Osteoblast (primary cell): Measurements from ENCODE around the gene IL16. TPM values are rescaled to one million over a fixed set of nuclear protein-coding genes. Genes with fewer than 3 reads are reported as not detected.

ENCODE experiments used
- DNase-seq: peaks from one replicate; pipeline ENCODE4 v3.0.0; 2011; ENCODE audit warnings: low spot score, mixed read lengths; ENCODE audit not compliant: insufficient read length; ENCODE audit errors: missing footprints
- H2AFZ ChIP-seq: 2 replicates; pipeline ENCODE4 v1.6.0; 2011; ENCODE audit warnings: mild to moderate bottlenecking, low read length
- H3K27ac ChIP-seq: 2 replicates; pipeline ENCODE4 v1.5.1; 2011; ENCODE audit warnings: mild to moderate bottlenecking, low read depth, low read length, moderate library complexity
- H3K27me3 ChIP-seq: 2 replicates; pipeline ENCODE4 v1.6.0; 2012; ENCODE audit warnings: mild to moderate bottlenecking, control low read depth, inconsistent platforms, low read length, moderate library complexity; ENCODE audit not compliant: insufficient read depth
- H3K36me3 ChIP-seq: 2 replicates; pipeline ENCODE4 v1.5.1; 2011; ENCODE audit warnings: mild to moderate bottlenecking, low read length, control low read depth, moderate library complexity; ENCODE audit not compliant: insufficient read depth
- H3K4me1 ChIP-seq: 2 replicates; pipeline ENCODE4 v1.5.1; 2011; ENCODE audit warnings: mild to moderate bottlenecking, low read length, control low read depth, moderate library complexity; ENCODE audit not compliant: insufficient read depth
- H3K4me2 ChIP-seq: 2 replicates; pipeline ENCODE4 v1.6.0; 2011; ENCODE audit warnings: mild to moderate bottlenecking, low read length; ENCODE audit not compliant: insufficient read depth
- H3K4me3 ChIP-seq: fragments of 200-600 bp; sonication (generic); 3 replicates; pipeline ENCODE4 v1.5.1; 2012; ENCODE audit warnings: mild to moderate bottlenecking, low read length, inconsistent platforms; ENCODE audit not compliant: insufficient read depth
- H3K79me2 ChIP-seq: 2 replicates; pipeline ENCODE4 v1.6.0; 2012; ENCODE audit warnings: mild to moderate bottlenecking, low read length, control low read depth, inconsistent platforms; ENCODE audit not compliant: insufficient read depth
- H3K9me3 ChIP-seq: 2 replicates; pipeline ENCODE4 v1.5.1; 2011; ENCODE audit warnings: low read depth, low read length, control low read depth
- H4K20me1 ChIP-seq: 2 replicates; pipeline ENCODE4 v1.6.0; 2012; ENCODE audit warnings: mild to moderate bottlenecking, low read length, control low read depth; ENCODE audit not compliant: insufficient read depth
- CTCF ChIP-seq: IDR thresholded peaks from 2 replicates; pipeline ENCODE4 v1.5.1; 2011; ENCODE audit warnings: mild to moderate bottlenecking, low read depth, low read length, moderate library complexity; ENCODE audit errors: extremely low read depth
- total RNA-seq: library from RNA; depleted of rRNA; stranded (reverse); fragments of >200 nt; gene quantifications from 2 replicates; pipeline ENCODE4 v1.2.3, GENCODE V29; 2012

Gene IL16
- total RNA-seq, 1 donor: 6.5 TPM

GRCh38 chr15:81296673-81297072 lies 100.0 kb downstream of the IL16 start:
- no peaks in the 10 kb centered on the region for H3K36me3 ChIP-seq
- H3K4me1 ChIP-seq: peaks cover 5% of the 10 kb centered on the region
- no peaks in the 10 kb centered on the region for H3K27me3 ChIP-seq
- H4K20me1 ChIP-seq: no peaks in the 10 kb centered on the region
- no peak for TF ChIP-seq CTCF
- no peak for DNase-seq
- no peaks in the 10 kb centered on the region for H3K9me3 ChIP-seq
- H3K79me2 ChIP-seq: no peaks in the 10 kb centered on the region
- H3K27ac ChIP-seq: no peak overlapping the region
- no peak overlapping the region for H3K4me3 ChIP-seq
- H2AFZ ChIP-seq: no peak overlapping the region
- H3K4me2 ChIP-seq: no peak overlapping the region

- H3K4me1 ChIP-seq: peaks cover 5% of the 10 kb centered on the region
These were observed 100.5 kb downstream of the IL16 start for GRCh38 chr15:81297147-81297572.

GRCh38 chr15:81297603-81298575 lies 101.2 kb downstream of the IL16 start:
- Histone ChIP-seq H3K4me2 (no peak overlapping the region), H3K27me3 (no peaks in the 10 kb centered on the region), H3K4me3 (no peak overlapping the region), H3K27ac (no peak overlapping the region), H3K36me3 (no peaks in the 10 kb centered on the region), H3K9me3 (no peaks in the 10 kb centered on the region), H3K4me1 (peaks cover 5% of the 10 kb centered on the region), H2AFZ (no peak overlapping the region), H3K79me2 (no peaks in the 10 kb centered on the region), H4K20me1 (no peaks in the 10 kb centered on the region)
- no peak for DNase-seq
- TF ChIP-seq CTCF: no peak

More at GRCh38 chr15:81297147-81297572, 100.5 kb downstream of the IL16 start:
- H3K4me3 ChIP-seq: no peak overlapping the region
- H2AFZ ChIP-seq: no peak overlapping the region
- H3K36me3 ChIP-seq: no peaks in the 10 kb centered on the region
- H3K4me2 ChIP-seq: no peak overlapping the region
- DNase-seq: no peak
- no peak for TF ChIP-seq CTCF
- H3K27me3 ChIP-seq: no peaks in the 10 kb centered on the region
- no peaks in the 10 kb centered on the region for H3K9me3 ChIP-seq
- H3K27ac ChIP-seq: no peak overlapping the region
- H4K20me1 ChIP-seq: no peaks in the 10 kb centered on the region
- H3K79me2 ChIP-seq: no peaks in the 10 kb centered on the region

- Histone ChIP-seq H3K27ac (no peak overlapping the region), H3K4me1 (peaks cover 5% of the 10 kb centered on the region), H4K20me1 (no peaks in the 10 kb centered on the region), H3K9me3 (no peaks in the 10 kb centered on the region), H3K4me2 (no peak overlapping the region), H2AFZ (no peak overlapping the region), H3K36me3 (no peaks in the 10 kb centered on the region), H3K27me3 (no peaks in the 10 kb centered on the region), H3K4me3 (no peak overlapping the region), H3K79me2 (no peaks in the 10 kb centered on the region)
- no peak for DNase-seq
- TF ChIP-seq CTCF: no peak
These were observed 101.9 kb downstream of the IL16 start for GRCh38 chr15:81298611-81299010.
